Testis (tissue), 2 donors: ENCODE results near the gene RC3H2.

ENCODE experiments used
- CTCF ChIP-seq, 3 experiments: fragments of 450-650 bp in 2 of 3; fragments of 200-600 bp in 1 of 3; sonication (generic) in 1 of 3; IDR thresholded peaks; one replicate each; pipeline ENCODE4 v1.5.1; 2016 to 2019; ENCODE audit warnings: antibody characterized with exemption in 3 of 3, mild to moderate bottlenecking in 2 of 3, moderate library complexity in 1 of 3
- POLR2A ChIP-seq: fragments of 450-650 bp; IDR thresholded peaks from one replicate; pipeline ENCODE4 v1.6.1; 2017; ENCODE audit warnings: antibody characterized with exemption, mild to moderate bottlenecking, moderate library complexity

GRCh38 chr9:122810306-122810946 lies 94.7 kb downstream of the RC3H2 start:
- TF ChIP-seq POLR2A (no peak), CTCF (IDR thresholded peaks at IDR 0.05) (peak; percentile 79 to 80 (median 79))
